BJ (cell line): ENCODE measurements around the gene SIKE1. TPM values are rescaled to one million over a fixed set of nuclear protein-coding genes. Genes with fewer than 3 reads are reported as not detected.
"Not testable (repeated sequence)": the region's sequence is repeated elsewhere in the genome, so short reads cannot be mapped to it uniquely, and the experiment has no call there.

Experiments
- CTCF ChIA-PET: fragments of 350-600 bp; formaldehyde crosslinking; extraction: SDS; loops from one replicate; lab custom pipeline; 2021; ENCODE audit warnings: antibody characterized with exemption, inconsistent platforms; lab: Yijun Ruan, JAX
- POLR2A ChIA-PET: fragments of 300-600 bp; sonication (Branson Sonifier 250); formaldehyde crosslinking; extraction: SDS; loops from one replicate; lab custom pipeline; 2021; ENCODE audit warnings: antibody characterized with exemption; lab: Charles Lee
- DNase-seq: peaks from one replicate; pipeline ENCODE4 v3.0.0-alpha.2; 2011; ENCODE audit warnings: low read depth
- H3K27me3 ChIP-seq: 2 replicates; pipeline ENCODE4 v1.6.0; 2011; ENCODE audit warnings: low read length; ENCODE audit not compliant: control insufficient read depth, insufficient read depth
- H3K36me3 ChIP-seq: 2 replicates; pipeline ENCODE4 v1.5.1; 2011; ENCODE audit warnings: low read length; ENCODE audit not compliant: control insufficient read depth, insufficient read depth
- H3K4me3 ChIP-seq: 2 replicates; pipeline ENCODE4 v1.5.1; 2011; ENCODE audit warnings: low read depth, mild to moderate bottlenecking, control low read depth, low read length
- polyA plus RNA-seq: library from polyadenylated mRNA; depleted of rRNA; stranded (reverse); fragments of >200 nt; gene quantifications from 2 replicates; pipeline ENCODE4 v1.2.3, GENCODE V29; 2011
- TF ChIP-seq, protein P1 (sequence below): IDR thresholded peaks from 2 replicates; pipeline ENCODE4 v1.5.1; 2011; ENCODE audit warnings: low read depth, mild to moderate bottlenecking, control low read depth, inconsistent platforms, low read length, moderate library complexity; ENCODE audit not compliant: insufficient read depth

Gene SIKE1
- polyA plus RNA-seq, 1 experiment, result 26.4 TPM

DNA sequence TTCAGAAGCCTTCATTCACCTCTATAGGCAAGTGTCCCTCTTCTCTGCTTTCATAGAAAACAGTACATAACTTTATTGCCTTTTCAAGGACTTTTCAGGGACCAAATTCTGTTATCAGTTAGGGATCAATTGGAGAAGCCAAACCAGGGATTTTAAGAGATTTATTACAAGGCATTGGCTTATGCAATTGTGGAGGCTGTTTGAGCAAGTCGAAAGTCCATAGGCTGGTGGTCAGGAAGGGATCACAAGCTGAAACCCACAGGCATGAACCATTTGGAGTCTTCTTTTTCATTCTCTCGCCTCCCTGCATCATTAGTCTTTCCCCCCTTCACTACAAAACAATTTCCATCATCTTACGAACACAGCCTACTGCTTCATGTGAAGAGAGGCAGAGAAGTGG is 39.4 kb upstream of the SIKE1 start:
- no peaks in the 10 kb centered on the region for H3K36me3 ChIP-seq
- ChIA-PET CTCF (no interaction called here), POLR2A (no interaction called here)
- H3K4me3 ChIP-seq, result no peak overlapping the region
- TF ChIP-seq, protein P1, sequence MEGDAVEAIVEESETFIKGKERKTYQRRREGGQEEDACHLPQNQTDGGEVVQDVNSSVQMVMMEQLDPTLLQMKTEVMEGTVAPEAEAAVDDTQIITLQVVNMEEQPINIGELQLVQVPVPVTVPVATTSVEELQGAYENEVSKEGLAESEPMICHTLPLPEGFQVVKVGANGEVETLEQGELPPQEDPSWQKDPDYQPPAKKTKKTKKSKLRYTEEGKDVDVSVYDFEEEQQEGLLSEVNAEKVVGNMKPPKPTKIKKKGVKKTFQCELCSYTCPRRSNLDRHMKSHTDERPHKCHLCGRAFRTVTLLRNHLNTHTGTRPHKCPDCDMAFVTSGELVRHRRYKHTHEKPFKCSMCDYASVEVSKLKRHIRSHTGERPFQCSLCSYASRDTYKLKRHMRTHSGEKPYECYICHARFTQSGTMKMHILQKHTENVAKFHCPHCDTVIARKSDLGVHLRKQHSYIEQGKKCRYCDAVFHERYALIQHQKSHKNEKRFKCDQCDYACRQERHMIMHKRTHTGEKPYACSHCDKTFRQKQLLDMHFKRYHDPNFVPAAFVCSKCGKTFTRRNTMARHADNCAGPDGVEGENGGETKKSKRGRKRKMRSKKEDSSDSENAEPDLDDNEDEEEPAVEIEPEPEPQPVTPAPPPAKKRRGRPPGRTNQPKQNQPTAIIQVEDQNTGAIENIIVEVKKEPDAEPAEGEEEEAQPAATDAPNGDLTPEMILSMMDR, result no peak
- DNase-seq, result no peak
- H3K27me3 ChIP-seq, result peaks cover 1% of the 10 kb centered on the region; the same call in 1 of the 2 replicates

DNA sequence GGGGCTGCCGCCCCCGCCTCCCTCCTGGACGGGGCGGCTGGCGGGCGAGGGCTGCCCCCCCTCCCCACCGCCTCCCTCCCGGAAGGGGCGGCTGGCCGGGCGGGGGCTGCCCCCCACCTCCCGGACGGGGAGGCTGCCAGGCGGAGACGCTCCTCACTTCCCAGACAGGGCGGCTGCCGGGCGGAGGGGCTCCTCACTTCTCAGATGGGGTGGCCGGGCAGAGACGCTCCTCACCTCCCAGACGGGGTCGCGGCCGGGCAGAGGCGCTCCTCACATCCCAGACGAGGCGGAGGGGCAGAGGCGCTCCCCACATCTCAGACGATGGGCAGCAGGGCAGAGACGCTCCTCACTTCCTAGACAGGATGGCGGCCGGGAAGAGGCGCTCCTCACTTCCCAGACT is 24.0 kb upstream of the SIKE1 start:
- H3K27me3 ChIP-seq, H3K4me3 ChIP-seq, H3K36me3 ChIP-seq, POLR2A ChIA-PET, CTCF ChIA-PET, DNase-seq: not testable (repeated sequence)

DNA sequence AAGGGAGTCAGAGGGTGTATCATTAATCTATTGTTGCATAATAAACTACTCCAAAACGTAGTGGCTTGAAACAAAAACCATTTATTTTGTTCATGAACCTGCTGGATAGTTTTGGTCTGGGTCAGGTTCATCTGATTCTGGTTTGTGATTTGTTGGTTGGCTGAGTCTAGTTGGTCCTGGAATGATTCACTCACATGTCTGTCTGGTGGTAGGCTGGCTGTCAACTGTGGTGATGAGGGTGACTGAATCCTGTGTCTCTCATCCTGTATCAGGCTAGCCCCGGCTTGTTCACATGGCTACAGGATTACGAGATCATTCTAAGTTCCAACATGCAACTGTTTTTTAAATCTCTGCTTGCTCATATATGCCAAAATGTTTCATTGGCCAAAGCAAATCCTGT is 22.5 kb upstream of the SIKE1 start:
- no peak overlapping the region for H3K4me3 ChIP-seq
- H3K27me3 ChIP-seq, result peaks cover 2% of the 10 kb centered on the region
- TF ChIP-seq, protein P1, result no peak
- no peak for DNase-seq
- no peaks in the 10 kb centered on the region for H3K36me3 ChIP-seq
- ChIA-PET POLR2A (no interaction called here), CTCF (no interaction called here)

DNA sequence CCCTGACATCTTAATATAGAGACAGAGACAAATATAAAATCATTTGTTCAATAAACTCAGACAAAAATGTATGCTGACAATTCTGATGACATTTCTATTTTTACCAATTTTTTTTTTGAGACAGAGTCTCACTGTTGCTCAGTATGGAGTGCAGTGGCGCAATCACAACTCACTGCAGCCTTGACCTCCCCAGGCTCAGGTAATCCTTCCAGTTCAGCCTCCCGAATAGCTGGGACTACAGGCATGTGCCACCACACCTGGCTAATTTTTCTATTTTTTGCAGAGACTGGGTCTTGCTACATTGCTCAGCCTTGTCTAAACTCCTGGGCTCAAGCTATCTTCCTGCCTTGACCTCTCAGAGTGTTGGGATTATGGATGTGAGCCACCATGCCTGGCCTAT is 13.6 kb upstream of the SIKE1 start:
- POLR2A ChIA-PET, result no interaction called here

DNA sequence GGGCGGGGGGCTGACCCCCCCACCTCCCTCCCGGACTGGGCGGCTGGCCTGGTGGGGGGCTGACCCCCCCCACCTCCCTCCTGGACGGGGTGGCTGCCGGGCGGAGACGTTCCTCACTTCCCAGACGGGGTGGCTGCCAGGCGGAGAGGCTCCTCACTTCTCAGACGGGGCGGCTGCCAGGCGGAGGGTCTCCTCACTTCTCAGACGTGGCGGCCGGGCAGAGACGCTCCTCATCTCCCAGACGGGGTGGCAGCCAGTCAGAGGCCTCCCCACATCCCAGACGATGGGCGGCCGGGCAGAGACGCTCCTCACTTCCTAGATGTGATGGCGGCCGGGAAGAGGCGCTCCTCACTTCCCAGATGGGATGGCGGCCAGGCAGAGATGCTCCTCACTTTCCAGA is 10.1 kb upstream of the SIKE1 start:
- DNase-seq, H3K27me3 ChIP-seq, H3K36me3 ChIP-seq, CTCF ChIA-PET, POLR2A ChIA-PET, H3K4me3 ChIP-seq: not testable (repeated sequence)

More for the DNA sequence above, 13.6 kb upstream of the SIKE1 start:
- no peak overlapping the region for H3K4me3 ChIP-seq
- H3K36me3 ChIP-seq, result no peaks in the 10 kb centered on the region
- H3K27me3 ChIP-seq, result no peaks in the 10 kb centered on the region
- CTCF ChIA-PET, result no interaction called here
- no peak for DNase-seq
- TF ChIP-seq, protein P1, result no peak

DNA sequence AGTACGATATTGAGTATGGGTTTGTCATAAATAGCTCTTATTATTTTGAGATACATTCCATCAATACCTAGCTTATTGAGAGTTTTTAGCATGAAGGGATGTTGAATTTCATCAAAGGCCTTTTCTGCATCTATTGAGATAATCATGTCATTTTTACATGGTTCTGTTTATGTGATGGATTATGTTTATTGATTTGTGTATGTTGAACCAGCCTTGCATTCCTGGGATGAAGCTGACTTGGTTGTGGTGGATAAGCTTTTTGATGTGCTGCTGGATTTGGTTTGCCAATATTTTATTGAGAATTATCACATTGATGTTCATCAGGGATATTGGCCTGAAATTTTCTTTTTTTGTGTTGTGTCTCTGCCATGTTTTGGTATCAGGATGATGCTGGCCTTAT is 6.0 kb upstream of the SIKE1 start:
- CTCF ChIA-PET, POLR2A ChIA-PET, H3K4me3 ChIP-seq, H3K27me3 ChIP-seq, DNase-seq, H3K36me3 ChIP-seq: not testable (repeated sequence)

DNA sequence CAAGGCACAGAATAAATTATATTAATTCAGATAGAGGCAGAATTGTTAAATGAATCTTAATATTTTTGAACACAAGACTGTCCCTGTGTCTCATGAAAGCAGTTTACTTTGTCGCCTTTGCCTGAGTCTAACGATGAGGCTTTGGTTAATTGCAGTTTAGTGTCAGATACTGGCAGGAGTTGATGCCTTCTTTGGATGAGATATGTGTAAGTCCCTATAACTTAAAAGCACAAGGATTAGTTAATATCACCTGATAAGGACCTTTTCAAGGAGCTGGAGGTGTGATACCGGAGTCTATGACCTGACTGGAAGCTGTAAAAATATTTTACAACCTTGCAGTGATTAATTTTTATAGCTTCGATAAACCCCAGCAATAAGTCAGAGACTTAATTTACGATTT is 2.0 kb upstream of the SIKE1 start:
- Histone ChIP-seq H3K27me3 (no peaks in the 10 kb centered on the region), H3K36me3 (no peaks in the 10 kb centered on the region), H3K4me3 (no peak overlapping the region)
- DNase-seq, result no peak
- ChIA-PET CTCF (interaction anchor here (0.9 kb wide), 1 partner anchor 10 kb away, joined by 3 read pairs; no protein-coding TSS in a partner anchor), POLR2A (no interaction called here)
- TF ChIP-seq, protein P1, result no peak
